Embryonic facial prominence (tissue), 1 donor: ENCODE measurements around the gene SPTB.

Experiments
- DNase-seq: peaks from one replicate; pipeline ENCODE4 v3.0.0-alpha.2; 2016; ENCODE audit errors: extremely low spot score

The SPTB gene

DNA sequence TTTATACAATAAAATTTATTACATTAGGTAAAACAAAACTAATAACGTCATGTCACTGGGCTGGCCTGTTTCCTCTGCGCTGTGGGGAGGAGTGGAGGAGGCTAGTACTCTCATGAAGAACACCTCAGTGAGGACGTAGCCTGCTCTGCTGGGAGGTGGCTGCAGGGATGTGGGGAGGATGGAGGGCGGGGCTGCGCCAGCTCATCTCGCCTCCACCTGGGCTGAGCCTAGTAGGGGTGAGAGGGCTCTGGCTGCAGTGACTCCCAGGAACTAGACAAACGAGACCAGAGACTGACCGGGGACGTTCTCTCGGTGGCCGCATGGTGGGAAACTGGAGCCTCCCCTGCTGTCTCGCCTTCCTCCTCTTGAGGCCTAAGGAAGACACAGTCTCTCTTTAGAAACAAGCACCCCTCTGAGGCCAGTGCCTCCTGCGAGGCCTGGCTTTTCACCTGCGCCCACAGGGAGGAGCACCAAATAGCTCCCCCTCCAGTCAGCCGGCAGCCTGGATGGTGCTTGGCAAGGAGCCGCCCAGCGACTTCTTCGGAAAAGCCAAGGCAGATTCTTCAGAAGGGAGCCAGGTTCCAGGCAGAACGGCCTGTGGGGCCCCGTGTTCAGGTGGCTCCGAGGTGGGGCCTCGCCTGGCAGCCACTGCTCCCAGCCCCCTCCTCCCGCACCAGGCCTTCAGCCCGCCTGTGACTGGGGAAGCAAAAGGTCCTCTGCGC lies 113.1 kb downstream of the SPTB start:
- DNase-seq = no peak

DNA sequence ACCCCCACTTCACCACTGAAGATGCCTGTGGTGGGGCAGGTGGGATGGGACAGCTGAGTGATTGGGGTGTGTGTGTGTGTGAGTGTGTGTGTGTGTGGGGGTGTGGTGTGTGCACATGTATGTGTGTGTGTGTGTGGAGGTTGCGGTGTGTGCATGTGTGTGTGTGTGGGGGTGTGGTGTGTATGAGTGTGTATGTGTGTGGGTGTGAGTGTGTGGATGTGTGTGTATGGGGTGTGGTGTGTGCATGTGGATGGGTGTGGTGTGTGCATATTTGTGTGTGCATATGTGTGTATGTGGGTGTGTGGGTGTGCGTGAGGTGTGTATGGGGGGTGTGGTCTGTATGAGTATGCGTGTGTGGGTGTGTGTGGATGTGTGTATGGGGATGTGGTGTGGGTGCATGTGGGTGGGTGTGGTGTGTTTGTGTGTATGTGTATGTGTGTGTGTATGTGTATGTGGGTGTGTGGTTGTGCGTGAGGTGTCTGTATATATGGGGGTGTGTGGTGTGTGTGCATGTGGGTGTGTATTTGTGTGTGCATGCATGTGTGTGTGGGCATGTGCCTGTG lies 113.9 kb downstream of the SPTB start:
- no peak for DNase-seq

DNA sequence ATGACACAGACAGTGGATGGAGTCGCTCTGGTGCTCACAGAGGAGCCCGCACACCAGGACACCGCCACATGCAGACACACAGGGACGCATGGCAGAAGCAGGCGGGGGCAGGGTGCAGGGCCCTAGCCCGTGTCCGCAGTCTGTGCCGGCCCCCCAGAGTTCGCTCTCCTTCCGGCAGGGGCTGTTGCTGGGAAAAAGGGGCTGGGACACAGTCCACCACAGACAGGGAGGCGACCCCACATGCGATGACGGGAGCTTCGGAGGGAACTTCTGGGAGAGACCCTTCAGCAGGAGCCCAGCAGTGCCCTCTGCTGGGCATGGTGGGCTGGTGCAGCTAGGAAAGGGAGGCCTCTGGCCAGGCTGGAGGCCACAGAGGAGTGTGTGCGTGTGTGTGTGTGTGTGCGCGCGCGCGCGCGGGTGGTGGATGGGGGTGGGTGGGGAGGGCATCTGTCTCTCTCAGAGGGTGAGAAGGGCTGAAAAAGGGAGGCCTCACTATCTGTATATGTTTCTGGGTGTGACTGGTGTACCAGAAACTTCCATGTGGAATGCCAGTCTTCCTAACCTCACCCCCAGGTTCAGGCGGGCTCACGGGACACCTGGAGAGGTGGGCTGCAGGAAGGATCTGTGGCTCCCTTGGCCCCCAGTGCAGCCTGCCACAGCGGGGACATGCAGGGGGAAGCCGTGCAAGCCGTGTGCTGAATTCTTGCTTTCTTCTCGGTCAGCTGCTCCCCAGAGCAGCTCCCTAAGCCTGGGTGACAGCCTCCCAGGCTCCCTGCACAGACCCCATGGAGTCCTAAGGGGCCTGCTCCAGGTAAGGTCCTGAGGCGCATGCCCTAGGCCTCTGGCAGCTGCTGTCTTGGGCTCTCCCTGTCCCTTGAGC lies 114.8 kb downstream of the SPTB start:
- peak; percentile 75 for DNase-seq

DNA sequence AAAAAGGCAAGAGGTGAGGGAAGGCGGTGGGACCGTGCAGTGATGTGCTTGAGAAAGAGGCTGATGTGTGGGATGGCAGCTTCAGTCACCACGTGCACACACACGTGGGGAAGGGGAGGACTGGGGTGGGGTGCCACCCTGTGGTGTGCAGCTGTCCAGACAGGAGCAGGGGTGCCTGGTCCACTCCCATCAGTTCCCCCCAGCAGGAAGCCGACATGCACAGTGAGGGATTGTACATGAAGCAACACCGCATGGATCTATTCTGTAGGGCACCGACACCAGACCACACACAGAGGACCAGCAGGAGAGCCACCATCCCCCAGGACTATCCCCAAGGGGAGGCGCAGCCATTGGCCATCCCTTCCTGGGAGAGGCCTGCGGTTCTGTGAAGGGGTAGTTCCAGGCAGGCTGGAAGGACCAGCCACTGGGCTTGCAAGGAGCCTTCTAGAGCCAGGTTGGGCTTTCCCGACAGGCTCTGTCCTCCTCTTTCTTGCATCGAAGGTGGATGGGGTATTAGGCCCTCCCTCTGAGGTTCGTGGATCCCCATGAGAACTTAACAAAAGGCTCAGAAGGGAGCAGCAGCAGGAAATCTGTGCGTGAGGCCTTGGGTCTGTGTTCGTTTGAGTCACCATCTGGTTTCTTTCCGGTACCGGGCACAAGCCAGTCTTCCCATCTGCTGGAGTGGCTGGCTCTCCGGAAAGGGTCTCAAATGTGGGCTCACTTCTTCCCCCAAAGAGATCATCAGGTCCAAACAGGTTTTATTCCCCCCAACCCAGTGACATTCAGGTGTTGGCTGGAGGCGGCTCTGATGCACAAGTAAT lies 115.7 kb downstream of the SPTB start:
- no peak for DNase-seq

DNA sequence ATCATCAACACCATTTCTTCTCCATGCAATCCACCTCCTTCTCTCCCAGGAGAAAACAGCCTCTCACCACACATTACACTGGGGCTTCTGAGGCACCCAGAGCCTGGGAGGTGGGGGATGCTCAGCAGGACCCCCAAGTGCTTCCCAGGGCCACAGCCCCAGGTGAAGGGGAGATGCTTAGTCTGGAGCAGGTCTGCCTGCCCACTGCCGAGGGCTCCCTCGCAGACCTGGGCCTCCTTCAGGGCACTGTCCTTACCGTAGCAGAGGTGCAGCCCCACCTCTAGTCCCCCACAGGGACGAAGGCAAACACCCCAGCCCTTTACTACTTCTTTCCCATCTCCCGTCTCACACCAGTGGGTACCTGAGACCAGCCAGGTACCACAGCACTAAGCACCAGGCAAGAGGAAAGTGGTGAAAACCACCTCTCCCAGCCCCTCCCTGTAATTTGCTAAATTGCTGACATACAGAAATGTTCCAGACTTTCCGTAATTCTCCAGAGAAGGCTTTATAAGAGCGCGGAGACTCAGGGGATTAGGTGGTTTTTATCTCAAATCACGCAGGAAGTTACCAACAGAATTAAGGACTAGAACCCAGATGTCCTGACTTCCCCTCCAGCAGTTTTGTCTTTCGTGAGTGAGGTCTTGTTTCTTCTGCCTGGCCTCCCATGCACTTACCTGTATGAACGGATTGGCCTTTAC lies 116.5 kb downstream of the SPTB start:
- DNase-seq = no peak

DNA sequence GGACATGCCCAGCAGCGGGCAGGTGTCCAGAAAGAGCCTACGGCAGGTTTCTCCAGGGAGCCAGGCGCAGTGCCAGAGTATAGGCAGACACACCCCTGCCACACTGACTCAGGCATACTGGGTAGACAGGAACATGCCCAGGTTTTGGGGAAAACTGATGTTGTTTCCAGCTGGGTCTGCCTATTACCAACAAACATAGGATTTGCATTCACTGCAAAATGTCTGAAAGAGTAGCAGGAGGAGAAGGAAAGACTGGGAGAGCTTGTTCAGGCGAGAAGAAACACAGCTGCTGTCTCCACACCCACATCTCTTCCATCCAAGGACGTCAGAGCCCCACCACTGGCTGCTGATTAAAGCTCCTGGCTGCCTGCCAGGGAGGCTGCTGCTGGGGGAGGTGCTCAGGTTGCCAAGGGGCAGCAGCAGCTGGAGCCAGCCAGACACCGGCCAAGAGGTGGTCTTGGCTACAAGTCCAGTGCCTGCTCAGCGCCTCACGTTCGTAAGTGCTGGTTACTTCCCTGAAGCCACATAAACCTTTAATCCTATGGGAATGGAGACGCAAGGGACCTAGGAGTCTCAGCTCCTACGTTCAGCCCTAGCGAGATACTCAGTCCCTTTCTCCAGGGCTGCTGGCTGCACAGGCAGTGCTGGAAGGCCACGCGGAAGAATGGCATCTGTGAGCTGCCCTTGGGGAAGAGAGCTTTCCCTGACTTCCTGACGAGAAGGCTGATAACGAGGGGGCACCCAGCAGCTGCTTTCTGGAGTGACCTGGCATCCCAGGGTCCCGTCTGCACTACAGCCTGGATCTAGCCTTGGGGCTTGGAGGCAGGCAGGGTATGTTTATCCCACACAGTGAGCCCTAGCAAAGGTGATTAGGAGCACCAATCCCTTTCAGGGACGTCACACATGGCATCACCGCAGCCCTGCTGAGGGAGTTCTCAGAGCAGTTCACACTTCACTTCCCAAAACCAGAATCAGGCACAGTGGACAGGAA lies 117.4 kb downstream of the SPTB start:
- peak; percentile 78 for DNase-seq

- no peak for DNase-seq
These were observed 118.2 kb downstream of the SPTB start for GRCh38 chr14:64761441-64762043.

DNA sequence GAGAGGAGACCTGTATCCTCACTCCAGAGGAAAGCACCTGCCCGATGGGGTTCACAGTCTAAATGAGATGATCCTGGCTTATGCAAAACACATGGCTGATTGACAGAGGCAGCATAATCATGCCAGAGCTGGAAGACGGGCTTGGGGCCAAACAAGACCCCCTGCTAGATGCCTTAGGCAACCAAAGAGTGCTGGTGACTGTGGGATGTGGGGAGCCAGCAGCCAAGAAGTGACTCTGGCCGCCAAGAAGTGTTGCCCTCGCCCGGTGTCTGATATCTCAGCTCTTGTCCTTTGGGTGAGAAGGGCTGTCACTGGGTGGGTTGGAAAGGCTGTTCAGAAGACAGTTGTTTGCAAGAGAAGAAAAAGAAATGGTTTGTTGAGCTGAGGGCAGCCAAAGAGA lies 118.8 kb downstream of the SPTB start:
- no peak for DNase-seq

- no peak for DNase-seq
These were observed 119.5 kb downstream of the SPTB start for GRCh38 chr14:64760146-64760755.

DNA sequence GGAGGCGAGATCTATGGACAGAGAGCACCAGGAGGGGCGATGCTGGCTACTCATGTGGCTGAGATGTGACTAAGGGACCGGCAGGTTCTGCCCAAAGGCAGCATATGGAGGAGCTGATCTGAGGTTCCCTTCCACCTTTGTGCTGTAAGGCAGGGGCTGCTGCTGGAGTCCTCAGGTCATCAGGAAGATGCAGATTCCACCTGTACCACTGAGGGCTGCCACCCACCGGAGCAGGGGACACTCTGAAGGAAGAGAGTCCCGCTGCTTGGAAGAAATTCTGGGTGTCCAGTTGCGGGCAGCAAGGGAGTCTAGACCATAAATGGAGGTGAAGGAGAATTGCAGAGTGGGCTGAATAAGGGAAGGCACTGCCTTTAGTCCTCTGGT lies 120.2 kb downstream of the SPTB start:
- DNase-seq = no peak

DNA sequence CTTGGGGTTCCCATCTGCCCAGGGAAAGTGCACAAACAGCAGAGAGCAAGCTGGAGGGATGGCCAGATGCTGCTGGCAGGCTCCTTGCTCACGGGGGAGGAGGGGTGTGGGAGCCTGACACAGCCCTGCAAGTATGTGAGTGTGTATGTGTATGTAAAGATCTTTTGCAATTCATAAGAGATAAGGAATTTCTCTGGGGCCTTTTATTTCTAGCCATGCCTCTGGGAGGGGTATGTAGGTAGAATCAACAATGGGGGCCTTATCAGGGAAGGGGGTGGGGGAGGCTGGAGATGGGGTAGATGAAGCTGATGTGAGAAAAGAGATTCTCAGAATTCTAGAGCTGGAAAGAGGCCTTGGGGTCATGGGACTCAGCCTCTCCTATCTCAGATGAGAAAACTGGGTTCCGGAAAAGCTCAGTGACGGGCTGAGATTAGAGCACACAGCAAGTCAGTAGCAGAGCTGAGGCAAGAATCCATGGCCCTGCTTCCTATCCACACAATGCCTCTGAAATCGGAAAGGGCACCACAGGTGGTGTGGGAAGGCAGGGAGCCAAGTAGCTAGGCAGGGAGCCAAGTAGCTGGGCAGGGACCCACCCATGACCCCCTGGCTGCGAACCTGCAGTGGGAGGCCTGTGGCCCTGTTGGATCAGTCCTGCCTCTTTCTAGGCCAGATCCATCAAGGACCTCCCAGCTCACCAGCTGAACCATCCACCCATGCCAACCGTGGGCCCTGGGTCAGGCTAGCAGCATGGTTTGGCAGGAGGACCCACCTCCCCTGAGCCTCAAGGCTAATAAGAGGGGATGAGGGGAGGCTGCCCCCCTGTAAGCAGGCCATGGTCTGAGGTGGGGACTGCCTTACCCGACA lies 120.8 kb downstream of the SPTB start:
- DNase-seq = no peak

GRCh38 chr14:64758025-64758521 lies 121.6 kb downstream of the SPTB start:
- DNase-seq = no peak

GRCh38 chr14:64757601-64758000 lies 122.1 kb downstream of the SPTB start:
- DNase-seq = no peak

GRCh38 chr14:64756712-64757111 lies 123.0 kb downstream of the SPTB start:
- DNase-seq = no peak

DNA sequence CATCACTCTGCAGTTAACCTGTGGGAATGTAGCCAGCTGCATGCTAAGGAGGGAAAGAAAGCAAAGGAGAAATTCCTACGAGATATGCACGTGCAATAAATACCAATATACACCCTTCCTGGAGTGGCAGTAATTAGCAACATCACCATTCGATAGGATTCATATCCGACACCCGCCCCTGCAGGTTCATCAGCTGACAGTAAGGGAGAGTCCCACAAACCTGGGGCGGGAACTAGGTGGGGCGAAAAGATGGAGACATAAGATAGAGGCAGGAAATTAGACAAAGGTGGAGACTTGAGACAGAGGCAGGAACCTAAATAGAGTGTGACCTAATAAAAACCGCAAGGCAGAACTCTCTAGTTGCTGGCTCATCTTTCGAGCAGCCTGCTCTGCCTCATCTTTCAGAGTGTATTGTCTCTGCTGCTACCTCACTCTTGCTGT lies 123.9 kb downstream of the SPTB start:
- DNase-seq = no peak

DNA sequence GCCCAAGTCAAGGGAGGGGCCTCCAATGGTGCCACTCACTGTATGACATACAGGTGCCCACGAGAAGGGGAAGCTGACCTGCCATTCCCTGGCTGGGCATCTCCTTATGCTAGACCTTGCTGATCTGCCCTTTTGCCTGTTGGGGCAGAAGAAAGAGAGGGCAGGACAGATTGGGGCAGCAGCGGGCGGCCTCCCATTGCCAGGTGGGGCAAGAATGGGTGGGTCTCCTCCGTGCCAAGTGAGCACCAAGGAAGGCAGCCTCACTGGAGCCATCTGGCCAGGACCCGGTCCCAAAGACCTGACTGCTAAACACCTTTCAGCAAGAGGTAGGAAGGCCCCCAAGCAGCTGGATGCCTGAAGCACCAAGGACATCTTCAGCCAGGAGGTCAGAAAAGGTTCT lies 125.0 kb downstream of the SPTB start:
- no peak for DNase-seq

GRCh38 chr14:64753999-64754398 lies 125.7 kb downstream of the SPTB start:
- DNase-seq = no peak

GRCh38 chr14:64753374-64753773 lies 126.3 kb downstream of the SPTB start:
- DNase-seq = no peak
